ENCODE measurements around the gene FBLN1.

FBLN1 gene

DNA sequence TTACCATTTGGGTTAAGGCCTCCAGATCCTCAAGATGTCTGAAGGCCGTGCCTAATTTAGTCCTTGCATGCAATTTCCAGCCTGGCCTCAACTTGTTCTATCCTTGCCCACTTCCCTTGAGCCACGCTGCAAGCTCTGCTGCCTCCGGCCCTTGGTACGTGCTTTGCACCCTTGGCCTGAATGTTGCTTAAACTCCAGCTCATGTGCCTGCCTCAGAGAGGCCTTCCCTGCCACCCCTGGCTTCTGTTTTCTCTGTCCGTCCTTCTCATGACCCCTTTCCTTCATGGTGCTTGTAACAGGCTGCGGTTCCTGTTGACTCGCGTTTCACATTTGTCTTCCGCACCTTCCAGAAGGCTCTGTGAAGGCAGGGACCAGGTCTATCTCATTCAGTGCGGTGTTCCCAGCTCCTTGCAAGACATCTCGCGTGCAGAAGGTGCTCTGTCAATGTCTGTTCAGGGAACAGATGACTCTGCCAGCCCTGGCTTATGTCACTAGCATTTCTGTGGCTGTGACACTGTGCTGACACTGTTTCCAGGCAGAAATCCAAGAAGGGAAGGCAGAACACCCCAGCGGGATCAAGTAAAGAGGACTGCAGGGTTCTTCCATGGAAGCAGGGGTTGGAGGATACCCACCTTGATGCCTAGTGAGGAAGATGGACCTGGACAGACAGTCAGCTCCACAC lies 61.8 kb downstream of the FBLN1 start:
- Histone ChIP-seq H3K27ac (ENCODE audit: low read depth, low read length) (no peak overlapping the region), H3K36me3 (ENCODE audit: low read length) (no peaks in the 10 kb centered on the region), H3K27me3 (ENCODE audit: low read length) (no peaks in the 10 kb centered on the region), H3K4me3 (ENCODE audit: insufficient read depth, low read length, poor library complexity, severe bottlenecking) (no peak overlapping the region), H3F3A (ENCODE audit: insufficient read depth) (no peaks in the 10 kb centered on the region), H3K79me2 (ENCODE audit: insufficient read depth, low read length) (no peaks in the 10 kb centered on the region), H3K9me3 (ENCODE audit: insufficient read depth, low read length) (peaks cover 8% of the 10 kb centered on the region; the same call in 1 of the 2 replicates), H3K9me2 (replicated peaks; ENCODE audit: insufficient read depth, low read length) (no peaks in the 10 kb centered on the region), H2AFZ (ENCODE audit: low read depth, low read length, severe bottlenecking) (no peak overlapping the region), H3K4me2 (ENCODE audit: low read depth, low read length, poor library complexity, severe bottlenecking) (no peak overlapping the region), H4K20me1 (ENCODE audit: low read depth, low read length) (no peaks in the 10 kb centered on the region), H3K9ac (ENCODE audit: low read length) (no peak overlapping the region)
- no peak for TF ChIP-seq EZH2phosphoT487 (conservative IDR thresholded peaks at IDR 0.05; ENCODE audit: low read length)
- TF ChIP-seq CTCF (IDR thresholded peaks at IDR 0.05; ENCODE audit: insufficient read depth, low read length, poor library complexity, severe bottlenecking), result no peak

GRCh38 chr22:45565171-45565570 lies 62.5 kb downstream of the FBLN1 start:
- H3K4me2 ChIP-seq (ENCODE audit: low read depth, low read length, poor library complexity, severe bottlenecking), result no peak overlapping the region
- no peaks in the 10 kb centered on the region for H4K20me1 ChIP-seq (ENCODE audit: low read depth, low read length)
- H3F3A ChIP-seq (ENCODE audit: insufficient read depth), result no peaks in the 10 kb centered on the region
- no peak overlapping the region for H2AFZ ChIP-seq (ENCODE audit: low read depth, low read length, severe bottlenecking)
- no peak overlapping the region for H3K4me3 ChIP-seq (ENCODE audit: insufficient read depth, low read length, poor library complexity, severe bottlenecking)
- H3K9me2 ChIP-seq (replicated peaks; ENCODE audit: insufficient read depth, low read length), result no peaks in the 10 kb centered on the region
- H3K9me3 ChIP-seq (ENCODE audit: insufficient read depth, low read length), result peaks cover 6% of the 10 kb centered on the region; the same call in 1 of the 2 replicates
- H3K27ac ChIP-seq (ENCODE audit: low read depth, low read length), result no peak overlapping the region
- H3K36me3 ChIP-seq (ENCODE audit: low read length), result no peaks in the 10 kb centered on the region
- no peak overlapping the region for H3K9ac ChIP-seq (ENCODE audit: low read length)
- TF ChIP-seq CTCF (IDR thresholded peaks at IDR 0.05; ENCODE audit: insufficient read depth, low read length, poor library complexity, severe bottlenecking), result no peak
- no peak for TF ChIP-seq EZH2phosphoT487 (conservative IDR thresholded peaks at IDR 0.05; ENCODE audit: low read length)
- H3K79me2 ChIP-seq (ENCODE audit: insufficient read depth, low read length), result no peaks in the 10 kb centered on the region
- H3K27me3 ChIP-seq (ENCODE audit: low read length), result no peaks in the 10 kb centered on the region

GRCh38 chr22:45565973-45566372 lies 63.3 kb downstream of the FBLN1 start:
- H3K4me2 ChIP-seq (ENCODE audit: low read depth, low read length, poor library complexity, severe bottlenecking), result no peak overlapping the region
- TF ChIP-seq EZH2phosphoT487 (conservative IDR thresholded peaks at IDR 0.05; ENCODE audit: low read length), result no peak
- no peak for TF ChIP-seq CTCF (IDR thresholded peaks at IDR 0.05; ENCODE audit: insufficient read depth, low read length, poor library complexity, severe bottlenecking)
- H3K27ac ChIP-seq (ENCODE audit: low read depth, low read length), result no peak overlapping the region
- H3K9me2 ChIP-seq (replicated peaks; ENCODE audit: insufficient read depth, low read length), result no peaks in the 10 kb centered on the region
- peaks cover 3% of the 10 kb centered on the region; the same call in 1 of the 2 replicates for H3K27me3 ChIP-seq (ENCODE audit: low read length)
- no peaks in the 10 kb centered on the region for H3K79me2 ChIP-seq (ENCODE audit: insufficient read depth, low read length)
- H2AFZ ChIP-seq (ENCODE audit: low read depth, low read length, severe bottlenecking), result no peak overlapping the region
- no peak overlapping the region for H3K4me3 ChIP-seq (ENCODE audit: insufficient read depth, low read length, poor library complexity, severe bottlenecking)
- H3K36me3 ChIP-seq (ENCODE audit: low read length), result no peaks in the 10 kb centered on the region
- no peaks in the 10 kb centered on the region for H4K20me1 ChIP-seq (ENCODE audit: low read depth, low read length)
- H3F3A ChIP-seq (ENCODE audit: insufficient read depth), result no peaks in the 10 kb centered on the region
- H3K9ac ChIP-seq (ENCODE audit: low read length), result no peak overlapping the region
- H3K9me3 ChIP-seq (ENCODE audit: insufficient read depth, low read length), result peaks cover 7% of the 10 kb centered on the region; the same call in 1 of the 2 replicates
